ENCODE results near the gene CALCOCO2.

The CALCOCO2 gene

GRCh38 chr17:48873696-48874443 is 43.0 kb downstream of the CALCOCO2 start:
- DNase-seq = no peak

GRCh38 chr17:48878920-48879898 is 48.4 kb downstream of the CALCOCO2 start:
- DNase-seq = peak; percentile 23

- no peak for DNase-seq
Measured at GRCh38 chr17:48882272-48882671, 51.4 kb downstream of the CALCOCO2 start.

- no peak for DNase-seq
Measured at GRCh38 chr17:48883171-48883570, 52.3 kb downstream of the CALCOCO2 start.

- DNase-seq = no peak
Measured at GRCh38 chr17:48890086-48890485, 59.3 kb downstream of the CALCOCO2 start.

- no peak for DNase-seq
Measured at GRCh38 chr17:48892940-48893645, 62.3 kb downstream of the CALCOCO2 start.

GRCh38 chr17:48893646-48894508 is 63.0 kb downstream of the CALCOCO2 start:
- no peak for DNase-seq

- DNase-seq = no peak
Measured at GRCh38 chr17:48894886-48895285, 64.1 kb downstream of the CALCOCO2 start.

GRCh38 chr17:48901241-48901640 is 70.4 kb downstream of the CALCOCO2 start:
- DNase-seq = no peak

- no peak for DNase-seq
Measured at GRCh38 chr17:48903401-48903800, 72.6 kb downstream of the CALCOCO2 start.

GRCh38 chr17:48904428-48904827 is 73.6 kb downstream of the CALCOCO2 start:
- no peak for DNase-seq

GRCh38 chr17:48905987-48906515 is 75.2 kb downstream of the CALCOCO2 start:
- no peak for DNase-seq

- DNase-seq = no peak
Measured at GRCh38 chr17:48907713-48908046, 76.8 kb downstream of the CALCOCO2 start.

- peak; percentile 73 for DNase-seq
Measured at GRCh38 chr17:48908047-48908843, 77.4 kb downstream of the CALCOCO2 start, which contains the start of gene UBE2Z. UBE2Z (plus strand) TSS chr17:48908407; CDS start chr17:48908504, 97 bp downstream.

GRCh38 chr17:48908853-48909394 is 78.1 kb downstream of the CALCOCO2 start:
- peak; percentile 83 for DNase-seq

GRCh38 chr17:48909783-48910182 is 78.9 kb downstream of the CALCOCO2 start:
- no peak for DNase-seq

- DNase-seq = no peak
Measured at GRCh38 chr17:48910370-48910769, 79.5 kb downstream of the CALCOCO2 start.

- DNase-seq = no peak
Measured at GRCh38 chr17:48912476-48912875, 81.6 kb downstream of the CALCOCO2 start.

All from effector CD8-positive, alpha-beta T cell (primary cell).